SU-DHL-6 (cell line): ENCODE data around the gene SNRPD3.

ENCODE experiments used
- H2AFZ ChIP-seq: fragments of 200-600 bp; sonication (generic); 2 replicates; pipeline ENCODE4 v1.6.1; 2014; ENCODE audit warnings: low read depth, mild to moderate bottlenecking, moderate library complexity, mixed read lengths, antibody characterized with exemption, low read length; ENCODE audit not compliant: severe bottlenecking
- H3F3A ChIP-seq: fragments of 200-600 bp; shearing (Covaris generic); 2 replicates; pipeline ENCODE4 v1.6.0; 2016; ENCODE audit warnings: antibody characterized with exemption, mild to moderate bottlenecking; ENCODE audit not compliant: insufficient read depth
- H3K27ac ChIP-seq: fragments of 200-600 bp; sonication (generic); 2 replicates; pipeline ENCODE4 v1.5.1; 2016; ENCODE audit warnings: low read depth, mild to moderate bottlenecking, low read length, moderate library complexity, mixed read lengths
- H3K27me3 ChIP-seq: fragments of 200-600 bp; sonication (generic), shearing (Covaris generic); 2 replicates; pipeline ENCODE4 v1.6.0; 2014; ENCODE audit warnings: mild to moderate bottlenecking, low read length
- H3K36me3 ChIP-seq: fragments of 200-600 bp; sonication (generic); 2 replicates; pipeline ENCODE4 v1.6.1; 2014; ENCODE audit warnings: mild to moderate bottlenecking, low read length, mixed read lengths
- H3K4me2 ChIP-seq: fragments of 300-600, 200-600 bp; shearing (Covaris generic), sonication (generic); 2 replicates; pipeline ENCODE4 v1.6.0; 2014; ENCODE audit warnings: low read length, low read depth, mild to moderate bottlenecking; ENCODE audit not compliant: poor library complexity, severe bottlenecking
- H3K4me3 ChIP-seq: fragments of 200-600 bp; sonication (generic); 2 replicates; pipeline ENCODE4 v1.5.1; 2014; ENCODE audit warnings: antibody characterized with exemption, low read length, mild to moderate bottlenecking, mixed read lengths; ENCODE audit not compliant: insufficient read depth, poor library complexity, severe bottlenecking
- H3K79me2 ChIP-seq: fragments of 200-600 bp; sonication (generic); 2 replicates; pipeline ENCODE4 v1.6.1; 2014; ENCODE audit warnings: mild to moderate bottlenecking, low read length, moderate library complexity; ENCODE audit not compliant: insufficient read depth
- H3K9ac ChIP-seq: fragments of 200-600 bp; sonication (generic); 2 replicates; pipeline ENCODE4 v1.7.0; 2014; ENCODE audit warnings: mild to moderate bottlenecking, low read length
- H3K9me2 ChIP-seq: fragments of 200-600 bp; sonication (generic); replicated peaks from 2 replicates; pipeline ENCODE4 v1.6.1; 2014; ENCODE audit warnings: low read length; ENCODE audit not compliant: insufficient read depth
- H3K9me3 ChIP-seq: fragments of 200-600 bp; sonication (generic); 2 replicates; pipeline ENCODE4 v1.6.1; 2014; ENCODE audit warnings: low read length, mixed read lengths; ENCODE audit not compliant: insufficient read depth
- H4K20me1 ChIP-seq: fragments of 200-600 bp; sonication (generic); 2 replicates; pipeline ENCODE4 v1.6.1; 2014; ENCODE audit warnings: low read depth, mild to moderate bottlenecking, antibody characterized with exemption, low read length, moderate library complexity, mixed read lengths
- CTCF ChIP-seq: fragments of 200-600 bp; sonication (generic); IDR thresholded peaks from one replicate; pipeline ENCODE4 v1.5.1; 2017; ENCODE audit warnings: antibody characterized with exemption, mild to moderate bottlenecking, low read length, moderate library complexity; ENCODE audit not compliant: insufficient read depth, poor library complexity, severe bottlenecking
- EZH2phosphoT487 ChIP-seq: fragments of 200-600 bp; sonication (generic), shearing (Covaris generic); conservative IDR thresholded peaks from 2 replicates; pipeline ENCODE4 v1.6.1; 2018; ENCODE audit warnings: mild to moderate bottlenecking, antibody characterized with exemption, low read length, moderate library complexity, mixed read lengths

SNRPD3 gene

GRCh38 chr22:24567668-24568067 is 11.9 kb downstream of the SNRPD3 start:
- Histone ChIP-seq H3K4me3 (no peak overlapping the region), H3K9me3 (no peaks in the 10 kb centered on the region), H3K4me2 (no peak overlapping the region), H3K9ac (no peak overlapping the region), H3K27ac (no peak overlapping the region), H3F3A (no peaks in the 10 kb centered on the region), H3K9me2 (no peaks in the 10 kb centered on the region), H3K36me3 (peaks cover 16% of the 10 kb centered on the region), H3K27me3 (no peaks in the 10 kb centered on the region), H3K79me2 (peaks cover 45% of the 10 kb centered on the region), H2AFZ (no peak overlapping the region), H4K20me1 (peaks cover 12% of the 10 kb centered on the region; the same call in 1 of the 2 replicates)
- TF ChIP-seq EZH2phosphoT487 = no peak
- no peak for TF ChIP-seq CTCF

- Histone ChIP-seq H3K27me3 (no peaks in the 10 kb centered on the region), H2AFZ (no peak overlapping the region), H3K36me3 (peaks cover 16% of the 10 kb centered on the region), H3F3A (no peaks in the 10 kb centered on the region), H3K4me2 (no peak overlapping the region), H3K4me3 (no peak overlapping the region), H4K20me1 (peaks cover 5% of the 10 kb centered on the region; the same call in 1 of the 2 replicates), H3K9me3 (no peaks in the 10 kb centered on the region), H3K9me2 (no peaks in the 10 kb centered on the region), H3K9ac (no peak overlapping the region), H3K79me2 (peaks cover 10% of the 10 kb centered on the region), H3K27ac (no peak overlapping the region)
- TF ChIP-seq CTCF = no peak
- TF ChIP-seq EZH2phosphoT487 = no peak
Measured at GRCh38 chr22:24571266-24571665, 15.5 kb downstream of the SNRPD3 start.

- no peaks in the 10 kb centered on the region; the same call in 1 of the 2 replicates for H4K20me1 ChIP-seq
- H3K36me3 ChIP-seq = peaks cover 7% of the 10 kb centered on the region
- no peak overlapping the region for H3K27ac ChIP-seq
- H3K4me3 ChIP-seq = no peak overlapping the region
- H3K9ac ChIP-seq = no peak overlapping the region
- no peaks in the 10 kb centered on the region for H3K9me2 ChIP-seq
- no peak for TF ChIP-seq CTCF
- TF ChIP-seq EZH2phosphoT487 = no peak
- H2AFZ ChIP-seq = no peak overlapping the region
- H3K4me2 ChIP-seq = no peak overlapping the region
- H3K27me3 ChIP-seq = no peaks in the 10 kb centered on the region
- H3F3A ChIP-seq = 0 out of 2 replicates have a peak, but pooled peaks cover 4% of the 10 kb centered on the region
- no peaks in the 10 kb centered on the region for H3K9me3 ChIP-seq
- no peaks in the 10 kb centered on the region for H3K79me2 ChIP-seq
Measured at GRCh38 chr22:24576778-24577177, 21.0 kb downstream of the SNRPD3 start.
